ENCODE data around the gene TEX2. TPM values are rescaled to one million over a fixed set of nuclear protein-coding genes. Genes with fewer than 3 reads are reported as not detected.
A peak's percentile ranks its signal among the peaks of the same experiment; 100 is the strongest.

Gene TEX2
- total and polyA plus RNA-seq, 9 of the 15 experiments (the other 6 are each of a cell fraction or from before 2014, with no cell fraction given), result 4.1 to 27.6 (median 19.3) TPM

- TF ChIP-seq TSHZ1 (CRISPR knock-in tag; IDR thresholded peaks at IDR 0.05) (no peak), ATF2 (CRISPR knock-in tag; IDR thresholded peaks at IDR 0.05) (no peak), KAT7 (CRISPR knock-in tag; IDR thresholded peaks at IDR 0.05; ENCODE audit: borderline replicate concordance) (0 out of 2 replicates have a peak, but pooled peaks have one; percentile 6), LEF1 (IDR thresholded peaks at IDR 0.05) (no peak; the same call in 1 of the 2 replicates), USF2 (CRISPR knock-in tag; IDR thresholded peaks at IDR 0.05) (no peak), ZNF717 (CRISPR knock-in tag; IDR thresholded peaks at IDR 0.05) (no peak), GTF2A2 (tag; IDR thresholded peaks at IDR 0.05) (no peak), ZNF79 (CRISPR knock-in tag; IDR thresholded peaks at IDR 0.05; ENCODE audit: low read depth) (no peak), ZNF282 (CRISPR knock-in tag; IDR thresholded peaks at IDR 0.05) (no peak), MYC (IDR thresholded peaks at IDR 0.05; ENCODE audit: low read depth, low read length) (no peak), MYC (CRISPR knock-in tag; IDR thresholded peaks at IDR 0.05; ENCODE audit: borderline replicate concordance, low read depth) (no peak), PHF20 (IDR thresholded peaks at IDR 0.05; ENCODE audit: partially characterized antibody) (peak; percentile 25), NR1H2 (CRISPR knock-in tag; IDR thresholded peaks at IDR 0.05) (no peak), JUND (IDR thresholded peaks at IDR 0.05; ENCODE audit: borderline replicate concordance, low read depth, low read length) (no peak), JUND (tag; IDR thresholded peaks at IDR 0.05; ENCODE audit: borderline replicate concordance, low read depth, low read length) (0 out of 3 replicates have a peak, but pooled peaks have one; percentile 10), ZNF239 (CRISPR knock-in tag; IDR thresholded peaks at IDR 0.05) (no peak), HNRNPH1 (optimal IDR thresholded peaks at IDR 0.05; ENCODE audit: low read depth, low read length) (no peak), ZNF740 (CRISPR knock-in tag; IDR thresholded peaks at IDR 0.05) (no peak), ZNF740 (tag; IDR thresholded peaks at IDR 0.05) (no peak; a peak in 1 of 4 replicates), HMGN3 (IDR thresholded peaks at IDR 0.05; ENCODE audit: borderline replicate concordance, extremely low read depth, insufficient read length, low read depth, low read length) (no peak), ZNF589 (CRISPR knock-in tag; IDR thresholded peaks at IDR 0.05; ENCODE audit: low read depth) (no peak), ELK3 (CRISPR knock-in tag; IDR thresholded peaks at IDR 0.05) (no peak), ZBED1 (IDR thresholded peaks at IDR 0.05) (no peak)
Measured at GRCh38 chr17:64145375-64145750, 117.7 kb downstream of the TEX2 start (continued).
